ENCODE data around the gene WNT9B. TPM values are rescaled to one million over a fixed set of nuclear protein-coding genes. Genes with fewer than 3 reads are reported as not detected.

The WNT9B gene
- total and polyA plus RNA-seq, 2 experiments from 2014 or later: 0.17 TPM; not detected in 1

- Histone ChIP-seq H3K4me2 (no peak overlapping the region), H3K79me2 (replicated peaks; ENCODE audit: insufficient read depth) (no peaks in the 10 kb centered on the region), H3F3A (replicated peaks; ENCODE audit: low read depth) (no peaks in the 10 kb centered on the region), H3K4me3 (no peak overlapping the region), H3K36me3 (ENCODE audit: insufficient read depth) (no peaks in the 10 kb centered on the region), H3K27ac (ENCODE audit: low read depth) (no peak overlapping the region), H3K4me1 (ENCODE audit: insufficient read depth) (peaks cover 36% of the 10 kb centered on the region), H4K20me1 (replicated peaks; ENCODE audit: insufficient read depth) (no peaks in the 10 kb centered on the region), H3K27me3 (ENCODE audit: insufficient read depth) (peaks cover 42% of the 10 kb centered on the region), H3K9me2 (ENCODE audit: insufficient read depth) (no peaks in the 10 kb centered on the region), H2AFZ (no peak overlapping the region)
- Mint-ChIP-seq H3K9me3 (no peaks in the 10 kb centered on the region; the same call in 2 of the 3 replicates), H3K4me3 (no peak overlapping the region), H3K27me3 (ENCODE audit: insufficient read depth, low read depth, poor library complexity) (peaks cover 41% of the 10 kb centered on the region), H3K36me3 (ENCODE audit: low read depth) (no peaks in the 10 kb centered on the region), H3K4me1 (peaks cover 63% of the 10 kb centered on the region), H3K27ac (no peak overlapping the region)
- ATAC-seq (peak; percentile 8; the same call in 2 of the 3 replicates), DNase-seq (ENCODE audit: low spot score) (no peak)
- TF ChIP-seq EZH2phosphoT487 (IDR thresholded peaks at IDR 0.05; ENCODE audit: unreplicated experiment) (no peak), CTCF (conservative IDR thresholded peaks at IDR 0.05; ENCODE audit: low read depth in 2 of 2) (no peak), JUNB (IDR thresholded peaks at IDR 0.05; ENCODE audit: unreplicated experiment) (no peak), ZNF462 (CRISPR knock-in tag; IDR thresholded peaks at IDR 0.05) (no peak)
These were observed 39.3 kb upstream of the WNT9B start for GRCh38 chr17:46811978-46812583.

Measured in GM23338 (cell line).